Neural cell (in vitro differentiated cells): ENCODE data around the gene INSYN2B.

Experiments
- EP300 ChIP-seq: fragments of 450-650 bp; conservative IDR thresholded peaks from 2 replicates; pipeline ENCODE4 v1.6.1; 2014; ENCODE audit warnings: antibody characterized with exemption, mild to moderate bottlenecking, moderate library complexity; ENCODE audit not compliant: poor library complexity, severe bottlenecking
- EZH2 ChIP-seq: fragments of 200-600, 300-800 bp; shearing (Covaris generic), sonication (generic); IDR thresholded peaks from 2 replicates; pipeline ENCODE4 v1.6.1; 2014; ENCODE audit warnings: antibody characterized with exemption, low read length, borderline replicate concordance, mild to moderate bottlenecking; ENCODE audit not compliant: insufficient read depth, poor library complexity, severe bottlenecking
- MXI1 ChIP-seq: fragments of 450-650 bp; conservative IDR thresholded peaks from 2 replicates; pipeline ENCODE4 v1.6.1; 2014; ENCODE audit warnings: antibody characterized with exemption, mild to moderate bottlenecking; ENCODE audit not compliant: poor library complexity, severe bottlenecking
- POLR2AphosphoS5 ChIP-seq: IDR thresholded peaks from 2 replicates; pipeline ENCODE4 v1.6.1; 2012
- RAD21 ChIP-seq: fragments of 450-650 bp; conservative IDR thresholded peaks from 2 replicates; pipeline ENCODE4 v1.6.1; 2014; ENCODE audit warnings: antibody characterized with exemption, mild to moderate bottlenecking, moderate library complexity
- TAF1 ChIP-seq: IDR thresholded peaks from 2 replicates; pipeline ENCODE4 v1.6.1; 2012; ENCODE audit warnings: low read depth
- TF ChIP-seq, protein P1 (sequence below): fragments of 450-650 bp; IDR thresholded peaks from 2 replicates; pipeline ENCODE4 v1.5.1; 2014; ENCODE audit warnings: antibody characterized with exemption, mild to moderate bottlenecking, moderate library complexity; ENCODE audit not compliant: poor library complexity, severe bottlenecking
- TF ChIP-seq, protein P2 (sequence below): IDR thresholded peaks from 2 replicates; pipeline ENCODE4 v1.6.1; 2012; ENCODE audit warnings: borderline replicate concordance

DNA sequence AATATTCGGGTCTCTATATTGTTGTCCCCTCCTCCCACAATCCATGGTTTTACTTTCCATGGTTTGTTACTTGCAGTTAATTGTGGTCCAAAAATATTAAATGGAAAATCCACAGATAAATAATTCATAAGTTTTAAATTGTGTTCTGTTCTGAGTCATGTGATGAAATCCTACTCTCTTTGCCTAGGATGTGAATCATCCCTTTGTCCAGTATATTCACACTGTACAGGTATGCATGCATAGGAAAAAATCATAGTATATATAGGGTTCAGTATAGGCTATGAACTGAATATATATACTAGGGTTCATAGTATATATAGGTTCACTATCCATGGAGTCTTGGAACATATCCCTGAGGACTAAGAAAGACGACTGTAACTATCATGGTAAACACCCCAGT, 19.6 kb downstream of the INSYN2B start:
- TF ChIP-seq EZH2 (no peak), TAF1 (no peak), POLR2AphosphoS5 (no peak), RAD21 (no peak), EP300 (no peak), MXI1 (no peak)
- TF ChIP-seq, protein P1, sequence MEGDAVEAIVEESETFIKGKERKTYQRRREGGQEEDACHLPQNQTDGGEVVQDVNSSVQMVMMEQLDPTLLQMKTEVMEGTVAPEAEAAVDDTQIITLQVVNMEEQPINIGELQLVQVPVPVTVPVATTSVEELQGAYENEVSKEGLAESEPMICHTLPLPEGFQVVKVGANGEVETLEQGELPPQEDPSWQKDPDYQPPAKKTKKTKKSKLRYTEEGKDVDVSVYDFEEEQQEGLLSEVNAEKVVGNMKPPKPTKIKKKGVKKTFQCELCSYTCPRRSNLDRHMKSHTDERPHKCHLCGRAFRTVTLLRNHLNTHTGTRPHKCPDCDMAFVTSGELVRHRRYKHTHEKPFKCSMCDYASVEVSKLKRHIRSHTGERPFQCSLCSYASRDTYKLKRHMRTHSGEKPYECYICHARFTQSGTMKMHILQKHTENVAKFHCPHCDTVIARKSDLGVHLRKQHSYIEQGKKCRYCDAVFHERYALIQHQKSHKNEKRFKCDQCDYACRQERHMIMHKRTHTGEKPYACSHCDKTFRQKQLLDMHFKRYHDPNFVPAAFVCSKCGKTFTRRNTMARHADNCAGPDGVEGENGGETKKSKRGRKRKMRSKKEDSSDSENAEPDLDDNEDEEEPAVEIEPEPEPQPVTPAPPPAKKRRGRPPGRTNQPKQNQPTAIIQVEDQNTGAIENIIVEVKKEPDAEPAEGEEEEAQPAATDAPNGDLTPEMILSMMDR = no peak
- TF ChIP-seq, protein P2, sequence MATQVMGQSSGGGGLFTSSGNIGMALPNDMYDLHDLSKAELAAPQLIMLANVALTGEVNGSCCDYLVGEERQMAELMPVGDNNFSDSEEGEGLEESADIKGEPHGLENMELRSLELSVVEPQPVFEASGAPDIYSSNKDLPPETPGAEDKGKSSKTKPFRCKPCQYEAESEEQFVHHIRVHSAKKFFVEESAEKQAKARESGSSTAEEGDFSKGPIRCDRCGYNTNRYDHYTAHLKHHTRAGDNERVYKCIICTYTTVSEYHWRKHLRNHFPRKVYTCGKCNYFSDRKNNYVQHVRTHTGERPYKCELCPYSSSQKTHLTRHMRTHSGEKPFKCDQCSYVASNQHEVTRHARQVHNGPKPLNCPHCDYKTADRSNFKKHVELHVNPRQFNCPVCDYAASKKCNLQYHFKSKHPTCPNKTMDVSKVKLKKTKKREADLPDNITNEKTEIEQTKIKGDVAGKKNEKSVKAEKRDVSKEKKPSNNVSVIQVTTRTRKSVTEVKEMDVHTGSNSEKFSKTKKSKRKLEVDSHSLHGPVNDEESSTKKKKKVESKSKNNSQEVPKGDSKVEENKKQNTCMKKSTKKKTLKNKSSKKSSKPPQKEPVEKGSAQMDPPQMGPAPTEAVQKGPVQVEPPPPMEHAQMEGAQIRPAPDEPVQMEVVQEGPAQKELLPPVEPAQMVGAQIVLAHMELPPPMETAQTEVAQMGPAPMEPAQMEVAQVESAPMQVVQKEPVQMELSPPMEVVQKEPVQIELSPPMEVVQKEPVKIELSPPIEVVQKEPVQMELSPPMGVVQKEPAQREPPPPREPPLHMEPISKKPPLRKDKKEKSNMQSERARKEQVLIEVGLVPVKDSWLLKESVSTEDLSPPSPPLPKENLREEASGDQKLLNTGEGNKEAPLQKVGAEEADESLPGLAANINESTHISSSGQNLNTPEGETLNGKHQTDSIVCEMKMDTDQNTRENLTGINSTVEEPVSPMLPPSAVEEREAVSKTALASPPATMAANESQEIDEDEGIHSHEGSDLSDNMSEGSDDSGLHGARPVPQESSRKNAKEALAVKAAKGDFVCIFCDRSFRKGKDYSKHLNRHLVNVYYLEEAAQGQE = no peak
